ENCODE results near the gene MORN4.

MORN4 gene

GRCh38 chr10:97667463-97667862 is 34.2 kb upstream of the MORN4 start:
- H3K36me3 ChIP-seq (ENCODE audit: insufficient read depth), result no peaks in the 10 kb centered on the region
- no peaks in the 10 kb centered on the region for H3K4me1 ChIP-seq (ENCODE audit: low read depth, poor library complexity, severe bottlenecking)
- no peak for TF ChIP-seq CTCF (conservative IDR thresholded peaks at IDR 0.05; ENCODE audit: low read depth, low read length)
- H3K27ac ChIP-seq, result no peak overlapping the region
- H3K79me2 ChIP-seq (ENCODE audit: insufficient read depth, low read depth), result no peaks in the 10 kb centered on the region
- no peak overlapping the region for H3K9ac ChIP-seq
- H3K27me3 ChIP-seq (ENCODE audit: insufficient read depth, low read depth), result no peaks in the 10 kb centered on the region
- H4K20me1 ChIP-seq (ENCODE audit: insufficient read depth), result no peaks in the 10 kb centered on the region
- no peak overlapping the region for H3K4me3 ChIP-seq (IDR thresholded peaks at IDR 0.05; ENCODE audit: insufficient read depth, low read depth, low read length)
- H2AFZ ChIP-seq (ENCODE audit: low read depth), result no peak overlapping the region
- no peak overlapping the region for H3K4me2 ChIP-seq

- Histone ChIP-seq H3K4me2 (no peak overlapping the region), H3K9ac (no peak overlapping the region), H2AFZ (ENCODE audit: low read depth) (no peak overlapping the region), H3K4me3 (IDR thresholded peaks at IDR 0.05; ENCODE audit: insufficient read depth, low read depth, low read length) (no peak overlapping the region), H3K27ac (no peak overlapping the region), H3K36me3 (ENCODE audit: insufficient read depth) (no peaks in the 10 kb centered on the region), H4K20me1 (ENCODE audit: insufficient read depth) (no peaks in the 10 kb centered on the region), H3K27me3 (ENCODE audit: insufficient read depth, low read depth) (no peaks in the 10 kb centered on the region), H3K79me2 (ENCODE audit: insufficient read depth, low read depth) (no peaks in the 10 kb centered on the region), H3K4me1 (ENCODE audit: low read depth, poor library complexity, severe bottlenecking) (no peaks in the 10 kb centered on the region)
- no peak for TF ChIP-seq CTCF (conservative IDR thresholded peaks at IDR 0.05; ENCODE audit: low read depth, low read length)
Observed at GRCh38 chr10:97666992-97667391, 33.7 kb upstream of the MORN4 start.

DNA sequence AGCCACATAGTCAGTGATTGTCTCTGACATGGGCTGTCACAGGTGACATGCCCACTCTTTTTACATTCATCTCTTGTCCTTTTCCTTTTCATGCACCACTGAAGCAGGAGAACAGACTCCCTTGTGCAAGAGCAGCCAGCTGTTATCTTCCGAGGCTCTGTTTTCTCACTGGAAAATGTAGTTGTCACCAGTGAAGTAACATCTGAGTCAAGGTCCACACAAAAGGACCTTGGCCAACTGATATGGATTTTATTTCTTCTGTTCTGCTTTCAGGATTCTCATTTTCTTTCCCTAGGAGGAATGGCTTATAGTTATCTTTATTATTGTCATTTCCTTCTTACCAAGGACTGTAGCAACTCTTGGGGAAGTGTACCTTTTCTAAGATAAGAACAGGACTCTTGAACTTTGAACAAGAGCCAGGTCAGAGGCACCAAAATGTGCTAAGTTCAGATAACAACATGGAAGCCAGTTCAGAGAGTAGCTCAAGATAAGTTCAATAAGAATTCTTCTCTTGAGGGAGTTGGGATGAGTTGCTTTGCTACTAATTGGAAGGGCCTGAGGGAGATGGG is 31.1 kb upstream of the MORN4 start:
- Histone ChIP-seq H3K27me3 (ENCODE audit: insufficient read depth, low read depth) (no peaks in the 10 kb centered on the region), H3K4me3 (IDR thresholded peaks at IDR 0.05; ENCODE audit: insufficient read depth, low read depth, low read length) (no peak overlapping the region), H3K27ac (no peak overlapping the region), H2AFZ (ENCODE audit: low read depth) (no peak overlapping the region), H3K36me3 (ENCODE audit: insufficient read depth) (no peaks in the 10 kb centered on the region), H3K4me2 (no peak overlapping the region), H3K79me2 (ENCODE audit: insufficient read depth, low read depth) (no peaks in the 10 kb centered on the region), H4K20me1 (ENCODE audit: insufficient read depth) (no peaks in the 10 kb centered on the region), H3K4me1 (ENCODE audit: low read depth, poor library complexity, severe bottlenecking) (peaks cover 5% of the 10 kb centered on the region), H3K9ac (no peak overlapping the region)
- TF ChIP-seq CTCF (conservative IDR thresholded peaks at IDR 0.05; ENCODE audit: low read depth, low read length), result no peak

GRCh38 chr10:97659589-97659988 is 26.3 kb upstream of the MORN4 start:
- Histone ChIP-seq H3K4me3 (IDR thresholded peaks at IDR 0.05; ENCODE audit: insufficient read depth, low read depth, low read length) (no peak overlapping the region), H3K27ac (peak overlapping the region; percentile 45), H3K27me3 (ENCODE audit: insufficient read depth, low read depth) (no peaks in the 10 kb centered on the region), H2AFZ (ENCODE audit: low read depth) (peak overlapping the region; percentile 47; the same call in 1 of the 2 replicates), H4K20me1 (ENCODE audit: insufficient read depth) (no peaks in the 10 kb centered on the region), H3K9ac (peak overlapping the region; percentile 3; the same call in 1 of the 2 replicates), H3K4me2 (peak overlapping the region; percentile 47), H3K79me2 (ENCODE audit: insufficient read depth, low read depth) (no peaks in the 10 kb centered on the region), H3K36me3 (ENCODE audit: insufficient read depth) (no peaks in the 10 kb centered on the region; the same call in 1 of the 2 replicates), H3K4me1 (ENCODE audit: low read depth, poor library complexity, severe bottlenecking) (peaks cover 10% of the 10 kb centered on the region)
- no peak for TF ChIP-seq CTCF (conservative IDR thresholded peaks at IDR 0.05; ENCODE audit: low read depth, low read length)

All from KMS-11 (cell line).